ENCODE measurements around the gene CCPG1. TPM values are rescaled to one million over a fixed set of nuclear protein-coding genes. Genes with fewer than 3 reads are reported as not detected.

CCPG1 gene
- total RNA-seq, 1 experiment from 2014 or later: 27.6 TPM

GRCh38 chr15:55357774-55358173 is 50.4 kb downstream of the CCPG1 start:
- in situ Hi-C loops (cut with HindIII; ENCODE audit: low pct_unique_long_range_greater_than_20kb, low sequenced_read_pairs): no loop called here
- ChIA-PET POLR2A (no interaction called here), CTCF (no interaction called here)
- DNase-seq (ENCODE audit: low read depth, low spot score) (no peak), ATAC-seq (no peak)
- Histone ChIP-seq H3K4me1 (ENCODE audit: control insufficient read depth, insufficient read depth, low read length) (no peaks in the 10 kb centered on the region), H3K4me3 (ENCODE audit: low read depth in 2 of 2, low read length in 2 of 2) (no peak overlapping the region), H3K9me3 (ENCODE audit: control insufficient read depth, insufficient read depth, low read depth, low read length) (no peaks in the 10 kb centered on the region), H3K36me3 (ENCODE audit: control insufficient read depth, insufficient read depth, low read length) (no peaks in the 10 kb centered on the region), H3K27ac (ENCODE audit: low read length) (no peak overlapping the region), H3K27me3 (ENCODE audit: control insufficient read depth, insufficient read depth, low read length) (no peaks in the 10 kb centered on the region)
- intact Hi-C loops (cut with micrococcal nuclease; ENCODE audit: unreplicated experiment): no loop called here
- no TSS peak for BruUV-seq (replicated peaks)
- TF ChIP-seq REST (IDR thresholded peaks at IDR 0.05; ENCODE audit: insufficient read depth in 1 of 2, low read depth in 2 of 2, low read length in 1 of 2) (no peak), CTCF (IDR thresholded peaks at IDR 0.05) (no peak), SIN3A (IDR thresholded peaks at IDR 0.05; ENCODE audit: borderline replicate concordance, insufficient read depth, low read depth, low read length) (no peak), POLR2AphosphoS5 (IDR thresholded peaks at IDR 0.05; ENCODE audit: low read depth, low read length) (no peak), TCF7L2 (IDR thresholded peaks at IDR 0.05; ENCODE audit: low read depth, low read length) (no peak)

- POLR2A ChIA-PET: no interaction called here
- H3K36me3 ChIP-seq (ENCODE audit: control insufficient read depth, insufficient read depth, low read length): no peaks in the 10 kb centered on the region
- DNase-seq (ENCODE audit: low read depth, low spot score) (no peak), ATAC-seq (no peak)
- in situ Hi-C loops (cut with HindIII; ENCODE audit: low pct_unique_long_range_greater_than_20kb, low sequenced_read_pairs) (no loop called here), intact Hi-C loops (cut with micrococcal nuclease; ENCODE audit: unreplicated experiment) (no loop called here)
- H3K4me1 ChIP-seq (ENCODE audit: control insufficient read depth, insufficient read depth, low read length): no peaks in the 10 kb centered on the region
- no TSS peak for BruUV-seq (replicated peaks)
- H3K27ac ChIP-seq (ENCODE audit: low read length): no peak overlapping the region
- no peaks in the 10 kb centered on the region for H3K27me3 ChIP-seq (ENCODE audit: control insufficient read depth, insufficient read depth, low read length)
- no peak for TF ChIP-seq CTCF (IDR thresholded peaks at IDR 0.05)
- TF ChIP-seq POLR2AphosphoS5 (IDR thresholded peaks at IDR 0.05; ENCODE audit: low read depth, low read length): no peak
- no peak for TF ChIP-seq TCF7L2 (IDR thresholded peaks at IDR 0.05; ENCODE audit: low read depth, low read length)
- TF ChIP-seq REST (IDR thresholded peaks at IDR 0.05; ENCODE audit: insufficient read depth in 1 of 2, low read depth in 2 of 2, low read length in 1 of 2): no peak
- TF ChIP-seq SIN3A (IDR thresholded peaks at IDR 0.05; ENCODE audit: borderline replicate concordance, insufficient read depth, low read depth, low read length): no peak
- no peak overlapping the region for H3K4me3 ChIP-seq (ENCODE audit: low read depth in 2 of 2, low read length in 2 of 2)
- CTCF ChIA-PET: no interaction called here
- H3K9me3 ChIP-seq (ENCODE audit: control insufficient read depth, insufficient read depth, low read depth, low read length): no peaks in the 10 kb centered on the region
Measured at GRCh38 chr15:55356985-55357585, 51.1 kb downstream of the CCPG1 start.

Measured in Panc1 (cell line).